MM.1S (cell line): ENCODE results near the gene SETBP1.

Experiments
- CTCF ChIP-seq: fragments of 300-600 bp; sonication (generic); IDR thresholded peaks from 2 replicates; pipeline ENCODE4 v1.5.1; 2016; ENCODE audit warnings: antibody characterized with exemption, low read length, mixed read lengths
- EZH2 ChIP-seq: fragments of 300-600 bp; sonication (generic); optimal IDR thresholded peaks from 2 replicates; pipeline ENCODE3; 2017; ENCODE audit warnings: low read depth, mild to moderate bottlenecking, antibody characterized with exemption, low read length, mixed read lengths
- EZH2phosphoT487 ChIP-seq: fragments of 300-600 bp; sonication (generic); IDR thresholded peaks from 2 replicates; pipeline ENCODE4 v1.6.1; 2018; ENCODE audit warnings: antibody characterized with exemption, low read length

- no peak for TF ChIP-seq CTCF
- no peak for TF ChIP-seq EZH2
- no peak for TF ChIP-seq EZH2phosphoT487
These were observed 254.2 kb downstream of the SETBP1 start for GRCh38 chr18:44934901-44935300.
